Panc1 (cell line): ENCODE data around the gene NACAD.

ENCODE experiments used
- POLR2AphosphoS5 ChIP-seq: IDR thresholded peaks from 2 replicates; pipeline ENCODE4 v1.6.1; 2012; ENCODE audit warnings: mild to moderate bottlenecking, low read depth, low read length, moderate library complexity
- TF ChIP-seq, protein P1 (sequence below): fragments of 450-650 bp; IDR thresholded peaks from 2 replicates; pipeline ENCODE4 v1.5.1; 2017; ENCODE audit warnings: mild to moderate bottlenecking
- TF ChIP-seq, protein P2 (sequence below), 2 experiments: IDR thresholded peaks; 2 replicates each; pipeline ENCODE4 v1.6.1; 2011 to 2012; ENCODE audit warnings: low read depth in 2 of 2, control low read depth in 1 of 2, low read length in 1 of 2, mild to moderate bottlenecking in 1 of 2, moderate library complexity in 1 of 2; ENCODE audit not compliant: insufficient read depth in 1 of 2

DNA sequence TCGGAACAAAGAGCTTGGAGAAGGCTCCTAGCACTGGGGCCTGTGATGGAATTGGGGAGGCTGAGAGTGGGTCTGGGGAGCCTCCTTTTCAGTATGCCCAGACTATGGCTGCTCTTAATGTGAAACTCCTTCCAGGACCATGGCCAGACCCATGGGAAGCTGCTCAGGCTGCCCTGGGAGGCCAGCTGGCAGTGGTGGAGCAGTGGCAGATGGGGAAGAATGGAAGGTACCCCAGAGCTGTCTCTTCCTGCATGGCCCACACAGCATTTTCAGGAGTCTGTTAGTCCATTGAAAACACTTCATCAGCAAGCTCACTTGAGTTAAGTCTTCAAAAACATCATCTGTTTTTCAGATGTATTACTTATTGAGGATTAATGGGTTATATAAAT is 18.5 kb downstream of the NACAD start:
- no peak for TF ChIP-seq POLR2AphosphoS5
- TF ChIP-seq, protein P1, sequence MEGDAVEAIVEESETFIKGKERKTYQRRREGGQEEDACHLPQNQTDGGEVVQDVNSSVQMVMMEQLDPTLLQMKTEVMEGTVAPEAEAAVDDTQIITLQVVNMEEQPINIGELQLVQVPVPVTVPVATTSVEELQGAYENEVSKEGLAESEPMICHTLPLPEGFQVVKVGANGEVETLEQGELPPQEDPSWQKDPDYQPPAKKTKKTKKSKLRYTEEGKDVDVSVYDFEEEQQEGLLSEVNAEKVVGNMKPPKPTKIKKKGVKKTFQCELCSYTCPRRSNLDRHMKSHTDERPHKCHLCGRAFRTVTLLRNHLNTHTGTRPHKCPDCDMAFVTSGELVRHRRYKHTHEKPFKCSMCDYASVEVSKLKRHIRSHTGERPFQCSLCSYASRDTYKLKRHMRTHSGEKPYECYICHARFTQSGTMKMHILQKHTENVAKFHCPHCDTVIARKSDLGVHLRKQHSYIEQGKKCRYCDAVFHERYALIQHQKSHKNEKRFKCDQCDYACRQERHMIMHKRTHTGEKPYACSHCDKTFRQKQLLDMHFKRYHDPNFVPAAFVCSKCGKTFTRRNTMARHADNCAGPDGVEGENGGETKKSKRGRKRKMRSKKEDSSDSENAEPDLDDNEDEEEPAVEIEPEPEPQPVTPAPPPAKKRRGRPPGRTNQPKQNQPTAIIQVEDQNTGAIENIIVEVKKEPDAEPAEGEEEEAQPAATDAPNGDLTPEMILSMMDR, result no peak
- TF ChIP-seq, protein P2, sequence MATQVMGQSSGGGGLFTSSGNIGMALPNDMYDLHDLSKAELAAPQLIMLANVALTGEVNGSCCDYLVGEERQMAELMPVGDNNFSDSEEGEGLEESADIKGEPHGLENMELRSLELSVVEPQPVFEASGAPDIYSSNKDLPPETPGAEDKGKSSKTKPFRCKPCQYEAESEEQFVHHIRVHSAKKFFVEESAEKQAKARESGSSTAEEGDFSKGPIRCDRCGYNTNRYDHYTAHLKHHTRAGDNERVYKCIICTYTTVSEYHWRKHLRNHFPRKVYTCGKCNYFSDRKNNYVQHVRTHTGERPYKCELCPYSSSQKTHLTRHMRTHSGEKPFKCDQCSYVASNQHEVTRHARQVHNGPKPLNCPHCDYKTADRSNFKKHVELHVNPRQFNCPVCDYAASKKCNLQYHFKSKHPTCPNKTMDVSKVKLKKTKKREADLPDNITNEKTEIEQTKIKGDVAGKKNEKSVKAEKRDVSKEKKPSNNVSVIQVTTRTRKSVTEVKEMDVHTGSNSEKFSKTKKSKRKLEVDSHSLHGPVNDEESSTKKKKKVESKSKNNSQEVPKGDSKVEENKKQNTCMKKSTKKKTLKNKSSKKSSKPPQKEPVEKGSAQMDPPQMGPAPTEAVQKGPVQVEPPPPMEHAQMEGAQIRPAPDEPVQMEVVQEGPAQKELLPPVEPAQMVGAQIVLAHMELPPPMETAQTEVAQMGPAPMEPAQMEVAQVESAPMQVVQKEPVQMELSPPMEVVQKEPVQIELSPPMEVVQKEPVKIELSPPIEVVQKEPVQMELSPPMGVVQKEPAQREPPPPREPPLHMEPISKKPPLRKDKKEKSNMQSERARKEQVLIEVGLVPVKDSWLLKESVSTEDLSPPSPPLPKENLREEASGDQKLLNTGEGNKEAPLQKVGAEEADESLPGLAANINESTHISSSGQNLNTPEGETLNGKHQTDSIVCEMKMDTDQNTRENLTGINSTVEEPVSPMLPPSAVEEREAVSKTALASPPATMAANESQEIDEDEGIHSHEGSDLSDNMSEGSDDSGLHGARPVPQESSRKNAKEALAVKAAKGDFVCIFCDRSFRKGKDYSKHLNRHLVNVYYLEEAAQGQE (IDR thresholded peaks at IDR 0.05; ENCODE audit: insufficient read depth in 1 of 2, low read depth in 2 of 2, low read length in 1 of 2), result no peak
